Testis (tissue), 3 donors: ENCODE measurements around the gene NAXD. TPM values are rescaled to one million over a fixed set of nuclear protein-coding genes. Genes with fewer than 3 reads are reported as not detected.

Source experiments
- DNase-seq: peaks from one replicate; pipeline ENCODE4 v3.0.0-alpha.2; 2019
- H3K27ac ChIP-seq, 2 donors: fragments of 200-600 bp; sonication (generic); one replicate each; pipeline ENCODE4 v1.5.1; 2019
- H3K27me3 ChIP-seq: fragments of 200-600 bp; sonication (generic); one replicate; pipeline ENCODE4 v1.5.1; 2019
- H3K36me3 ChIP-seq: fragments of 200-600 bp; sonication (generic); one replicate; pipeline ENCODE4 v1.5.1; 2017; ENCODE audit warnings: low read depth; ENCODE audit errors: missing control alignments
- H3K4me1 ChIP-seq: fragments of 200-600 bp; sonication (generic); one replicate; pipeline ENCODE4 v1.5.1; 2019
- H3K4me3 ChIP-seq, 2 donors: fragments of 200-600 bp; sonication (generic); one replicate each; pipeline ENCODE4 v1.5.1; 2017 to 2019
- H3K9me3 ChIP-seq: fragments of 200-600 bp; sonication (generic); one replicate; pipeline ENCODE4 v1.5.1; 2017
- POLR2A ChIP-seq: fragments of 450-650 bp; IDR thresholded peaks from one replicate; pipeline ENCODE4 v1.6.1; 2017; ENCODE audit warnings: antibody characterized with exemption, mild to moderate bottlenecking, moderate library complexity
- WGBS, 2 donors: methylation state at CpG; one replicate each; pipeline ENCODE4 v1.1.5; 2018; 5-methylcytosine and 5-hydroxymethylcytosine counted together
- intact Hi-C: fragments of 100-400 bp; cut with DNase I; formaldehyde crosslinking; loops from one replicate; pipeline ENCODE4 v1.15.1; 2023; ENCODE audit warnings: low total_unique reads
- polyA plus RNA-seq: library from polyadenylated mRNA; stranded (reverse); fragments of 350-450 nt; fragmentation: Illumina TruSeq; extraction: RNeasy Lipid Tissue Mini Kit (QIAGEN cat#74804); gene quantifications from one replicate; pipeline ENCODE4 v1.2.3, GENCODE V29; 2014; ENCODE audit warnings: low read depth, low replicate concordance; ENCODE audit not compliant: insufficient read depth
- total RNA-seq, 2 donors: library from RNA; depleted of rRNA; stranded (reverse); fragments of >200 nt; gene quantifications; one replicate each; pipeline ENCODE4 v1.2.3, GENCODE V29; 2016
- TF ChIP-seq, protein P1 (sequence below), 3 experiments: fragments of 450-650 bp in 2 of 3; fragments of 200-600 bp in 1 of 3; sonication (generic) in 1 of 3; IDR thresholded peaks; one replicate each; pipeline ENCODE4 v1.5.1; 2016 to 2019; ENCODE audit warnings: antibody characterized with exemption in 3 of 3, mild to moderate bottlenecking in 2 of 3, moderate library complexity in 1 of 3

NAXD gene
- total and polyA plus RNA-seq, 3 donors from 2014 or later, result 63.2 to 75.3 (median 66.4) TPM

DNA sequence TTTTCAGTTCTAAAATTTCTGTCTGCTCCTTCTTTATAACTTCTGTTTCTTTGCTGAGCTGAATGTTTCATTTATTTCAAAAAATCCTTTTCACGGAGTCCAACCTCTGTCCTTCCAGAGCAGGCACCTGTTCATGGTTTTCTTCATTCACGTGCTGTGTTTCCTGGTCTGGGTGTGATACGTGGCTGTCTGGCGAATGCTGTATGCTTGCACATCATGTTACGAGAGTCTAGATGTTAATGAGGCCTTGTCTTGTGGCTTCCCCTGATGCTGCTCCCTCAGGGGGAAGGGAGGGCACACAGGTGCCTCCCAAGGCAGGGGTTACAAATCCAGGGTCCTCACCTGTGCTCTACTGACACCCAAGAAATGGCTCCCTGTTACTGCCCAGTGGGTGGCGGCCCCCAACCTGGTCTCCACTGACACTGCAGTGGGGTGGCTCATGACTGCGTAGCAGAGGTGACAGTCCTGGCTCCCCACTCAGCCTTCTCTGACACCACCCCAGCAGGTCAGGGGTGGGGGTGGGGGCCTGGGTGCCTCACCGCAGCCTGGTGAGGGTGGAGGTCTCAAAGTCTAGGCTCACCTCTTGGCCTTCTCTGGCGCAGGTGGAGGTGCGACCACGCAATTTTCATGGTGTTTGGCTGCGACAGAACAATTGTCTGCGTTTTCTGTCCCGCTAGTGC lies 33.7 kb upstream of the NAXD start:
- Histone ChIP-seq H3K9me3 (no peaks in the 10 kb centered on the region), H3K27me3 (no peaks in the 10 kb centered on the region), H3K4me3 (no peak overlapping the region), H3K4me1 (no peaks in the 10 kb centered on the region), H3K36me3 (no peaks in the 10 kb centered on the region), H3K27ac (no peak overlapping the region)
- intact Hi-C loops, result no loop called here
- 85 to 91% methylated on average over 12 to 14 of the region's 14 CpGs for WGBS, 2 donors
- no peak for DNase-seq
- no peak for TF ChIP-seq POLR2A
- TF ChIP-seq, protein P1, sequence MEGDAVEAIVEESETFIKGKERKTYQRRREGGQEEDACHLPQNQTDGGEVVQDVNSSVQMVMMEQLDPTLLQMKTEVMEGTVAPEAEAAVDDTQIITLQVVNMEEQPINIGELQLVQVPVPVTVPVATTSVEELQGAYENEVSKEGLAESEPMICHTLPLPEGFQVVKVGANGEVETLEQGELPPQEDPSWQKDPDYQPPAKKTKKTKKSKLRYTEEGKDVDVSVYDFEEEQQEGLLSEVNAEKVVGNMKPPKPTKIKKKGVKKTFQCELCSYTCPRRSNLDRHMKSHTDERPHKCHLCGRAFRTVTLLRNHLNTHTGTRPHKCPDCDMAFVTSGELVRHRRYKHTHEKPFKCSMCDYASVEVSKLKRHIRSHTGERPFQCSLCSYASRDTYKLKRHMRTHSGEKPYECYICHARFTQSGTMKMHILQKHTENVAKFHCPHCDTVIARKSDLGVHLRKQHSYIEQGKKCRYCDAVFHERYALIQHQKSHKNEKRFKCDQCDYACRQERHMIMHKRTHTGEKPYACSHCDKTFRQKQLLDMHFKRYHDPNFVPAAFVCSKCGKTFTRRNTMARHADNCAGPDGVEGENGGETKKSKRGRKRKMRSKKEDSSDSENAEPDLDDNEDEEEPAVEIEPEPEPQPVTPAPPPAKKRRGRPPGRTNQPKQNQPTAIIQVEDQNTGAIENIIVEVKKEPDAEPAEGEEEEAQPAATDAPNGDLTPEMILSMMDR (IDR thresholded peaks at IDR 0.05), result no peak

DNA sequence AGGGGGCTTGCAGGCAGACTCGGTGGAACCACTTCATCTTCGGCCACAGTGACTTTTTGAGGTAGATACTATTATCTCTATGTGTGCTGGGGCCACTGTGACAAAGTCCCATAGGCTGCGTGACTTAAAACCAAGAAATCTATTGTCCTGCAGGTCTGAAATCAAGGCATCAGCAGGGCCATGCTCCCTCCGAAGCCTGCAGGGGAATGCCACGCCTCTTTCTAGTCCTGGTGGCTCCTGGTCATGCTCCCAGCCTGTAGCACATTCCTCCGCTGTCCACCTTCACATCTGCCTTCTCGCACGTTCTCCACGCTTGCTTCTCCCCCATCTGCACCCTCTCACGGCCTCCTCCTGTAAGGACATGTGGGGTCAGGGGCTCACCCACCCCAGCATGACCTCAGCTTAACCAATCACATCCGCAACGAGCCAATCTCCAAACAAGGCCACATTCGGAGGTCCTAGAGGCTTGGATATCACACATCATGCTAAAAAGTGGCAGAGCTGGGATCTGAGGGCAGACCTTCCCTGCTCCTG lies 32.9 kb upstream of the NAXD start:
- Histone ChIP-seq H3K4me3 (no peak overlapping the region), H3K27ac (no peak overlapping the region), H3K9me3 (no peaks in the 10 kb centered on the region), H3K27me3 (no peaks in the 10 kb centered on the region), H3K4me1 (no peaks in the 10 kb centered on the region), H3K36me3 (no peaks in the 10 kb centered on the region)
- intact Hi-C loops, result no loop called here
- TF ChIP-seq, protein P1 (IDR thresholded peaks at IDR 0.05), result no peak
- TF ChIP-seq POLR2A, result no peak
- 84 to 95% methylated on average over 12 to 13 of the region's 13 CpGs for WGBS, 2 donors
- DNase-seq, result no peak

DNA sequence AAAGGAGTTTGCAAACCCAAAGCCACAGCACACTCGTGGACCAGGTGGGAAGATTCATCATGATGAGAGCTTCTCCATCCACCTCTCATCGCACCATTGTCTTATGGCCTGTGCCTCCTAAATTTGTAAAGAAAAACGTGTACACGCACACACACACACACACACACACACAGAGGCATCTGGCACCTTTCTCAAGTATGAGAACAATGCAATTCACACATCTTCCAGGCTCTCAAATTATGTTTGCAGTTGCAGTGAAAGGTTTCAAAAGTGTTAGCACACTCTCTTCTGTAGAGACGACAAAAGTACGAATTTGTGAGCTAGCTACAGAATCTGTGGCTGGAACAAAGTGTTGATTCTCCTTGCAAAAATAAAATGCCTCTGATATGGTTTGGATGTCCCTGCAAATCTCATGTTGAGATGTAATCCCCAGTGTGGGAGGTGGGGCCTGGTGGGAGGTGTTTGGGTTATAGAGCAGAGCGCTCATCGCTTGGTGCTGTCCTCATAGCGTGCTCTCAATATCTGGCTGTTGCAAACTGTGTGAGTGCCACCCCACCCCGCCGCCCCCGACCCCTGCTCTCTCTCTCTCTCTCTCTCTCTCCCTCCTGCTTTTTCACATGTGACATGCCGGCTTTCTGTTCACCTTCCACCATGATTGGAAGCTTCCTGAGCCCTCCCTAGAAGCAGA lies 32.0 kb upstream of the NAXD start:
- Histone ChIP-seq H3K4me3 (no peak overlapping the region), H3K27ac (no peak overlapping the region), H3K36me3 (no peaks in the 10 kb centered on the region), H3K4me1 (no peaks in the 10 kb centered on the region), H3K9me3 (no peaks in the 10 kb centered on the region), H3K27me3 (no peaks in the 10 kb centered on the region)
- 67 to 82% methylated on average over 13 of the region's 13 CpGs for WGBS, 2 donors
- intact Hi-C loops, result no loop called here
- DNase-seq, result no peak
- TF ChIP-seq, protein P1 (IDR thresholded peaks at IDR 0.05), result no peak
- no peak for TF ChIP-seq POLR2A

DNA sequence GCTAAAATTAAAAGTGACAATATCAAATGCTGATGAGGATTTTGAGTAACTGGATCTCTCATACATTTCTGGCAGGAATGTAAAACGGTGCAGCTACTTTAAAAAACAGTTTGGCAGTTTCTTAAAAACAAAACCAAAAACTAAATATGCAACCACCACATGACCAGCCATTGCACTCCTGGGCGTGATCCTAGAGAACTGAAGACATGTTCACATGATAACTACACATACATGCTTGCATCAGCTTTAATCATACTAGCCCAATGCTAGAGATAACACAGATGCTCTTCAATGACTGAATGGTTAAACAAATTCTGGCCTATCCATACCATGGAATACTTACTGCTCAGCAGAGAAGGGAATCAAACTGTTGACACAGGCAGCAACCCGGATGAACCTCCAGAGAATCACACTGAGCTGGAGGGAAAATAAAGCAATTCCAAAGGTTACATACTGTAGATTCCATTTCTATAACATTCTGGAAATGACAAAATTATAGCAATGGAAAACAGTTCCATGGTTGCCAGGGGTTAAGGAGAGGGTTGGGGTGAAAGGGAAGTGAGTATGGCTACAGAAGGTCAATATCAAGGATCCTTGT lies 25.5 kb upstream of the NAXD start:
- no peaks in the 10 kb centered on the region for H3K36me3 ChIP-seq
- no peak for TF ChIP-seq POLR2A
- TF ChIP-seq, protein P1 (IDR thresholded peaks at IDR 0.05), result no peak

More for the DNA sequence above, 25.5 kb upstream of the NAXD start:
- 74 to 78% methylated on average over 3 of the region's 3 CpGs for WGBS, 2 donors
- no peaks in the 10 kb centered on the region for H3K4me1 ChIP-seq
- H3K4me3 ChIP-seq, result no peak overlapping the region
- intact Hi-C loops, result loop anchor here (10.0 kb wide), 2 partner anchors 225 to 455 kb away; no protein-coding TSS in a partner anchor
- no peaks in the 10 kb centered on the region for H3K9me3 ChIP-seq
- H3K27ac ChIP-seq, result no peak overlapping the region
- H3K27me3 ChIP-seq, result no peaks in the 10 kb centered on the region
- DNase-seq, result no peak
